GDM1 (cell line): ENCODE results near the gene NCL.
"Not testable (repeated sequence)": the region's sequence is repeated elsewhere in the genome, so short reads cannot be mapped to it uniquely, and the experiment has no call there.

Experiments
- DNase-seq: peaks from one replicate; lab custom pipeline; 2025; lab: John Stamatoyannopoulos, UW

Gene NCL

GRCh38 chr2:231405601-231406367 lies 58.5 kb downstream of the NCL start:
- not testable (repeated sequence) for DNase-seq

DNA sequence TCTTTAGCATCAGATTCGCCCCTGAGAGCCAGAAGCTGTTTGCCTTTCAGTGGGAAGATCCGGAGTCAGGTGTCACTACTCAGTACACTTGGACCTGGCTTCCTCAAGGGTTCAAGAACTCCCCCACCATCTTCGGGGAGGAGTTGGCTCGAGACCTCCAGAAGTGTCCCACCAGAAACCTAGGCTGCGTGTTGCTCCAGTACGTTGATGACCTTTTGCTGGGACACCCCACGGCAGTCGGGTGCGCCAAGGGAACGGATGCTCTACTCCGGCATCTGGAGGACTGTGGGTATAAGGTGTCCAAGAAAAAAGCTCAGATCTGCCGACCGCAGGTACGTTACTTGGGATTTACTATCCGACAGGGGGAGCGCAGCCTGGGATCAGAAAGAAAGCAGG lies 60.1 kb downstream of the NCL start:
- DNase-seq, result not testable (repeated sequence)
